ENCODE results near the gene EPN1. TPM values are rescaled to one million over a fixed set of nuclear protein-coding genes. Genes with fewer than 3 reads are reported as not detected.

The EPN1 gene
- total and polyA plus RNA-seq, 2 experiments from 2014 or later, result 47.1 to 223 TPM

DNA sequence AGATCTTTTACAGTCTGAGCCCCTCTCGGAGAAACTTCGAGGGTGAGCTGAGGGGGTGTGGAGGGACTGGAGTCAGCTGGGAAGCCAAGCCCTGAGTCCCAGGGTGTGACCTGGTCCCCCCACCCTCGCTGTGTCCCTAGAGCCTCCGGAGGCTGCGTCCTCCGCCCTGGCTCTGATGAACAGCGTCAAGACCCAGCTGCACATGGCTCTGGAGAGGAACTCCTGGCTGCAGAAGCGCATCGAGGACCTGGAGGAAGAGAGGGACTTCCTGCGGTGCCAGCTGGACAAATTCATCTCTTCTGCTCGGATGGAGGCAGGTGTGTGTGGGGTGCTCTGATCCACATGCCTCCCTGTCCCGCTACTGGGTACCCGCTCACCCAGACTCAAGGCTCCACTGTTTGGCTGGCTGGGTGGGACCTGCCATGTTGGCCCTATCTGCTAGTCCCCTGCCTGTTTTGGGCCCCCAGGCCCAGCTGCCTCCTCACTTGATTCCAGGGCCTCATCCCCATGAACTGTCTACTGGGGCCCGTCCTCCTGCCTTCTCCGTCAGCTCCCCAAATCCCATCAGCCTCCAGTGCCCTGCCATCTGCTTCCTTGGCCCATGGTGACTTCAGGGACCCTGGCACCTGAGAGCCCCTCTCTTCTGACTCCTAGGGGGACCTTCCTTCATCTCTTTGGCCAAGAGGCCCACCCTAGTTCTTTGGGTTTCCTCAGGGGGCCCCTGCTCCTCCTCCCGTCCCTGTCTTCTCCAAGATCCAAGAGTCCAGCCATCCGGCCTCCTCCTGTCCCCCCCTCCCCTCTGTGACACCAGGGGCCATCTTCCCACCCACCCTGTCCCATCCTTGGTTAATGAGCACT is 25.5 kb upstream of the EPN1 start:
- no peak overlapping the region for H3K4me3 ChIP-seq
- H3K27me3 ChIP-seq (ENCODE audit: insufficient read depth), result no peaks in the 10 kb centered on the region
- no peaks in the 10 kb centered on the region for H3K36me3 ChIP-seq (ENCODE audit: insufficient read depth)
- no peak overlapping the region for H3K27ac ChIP-seq (ENCODE audit: low read depth)
- ATAC-seq (no peak), DNase-seq (ENCODE audit: low spot score) (no peak)
- Mint-ChIP-seq H3K36me3 (ENCODE audit: low read depth) (peaks cover 32% of the 10 kb centered on the region), H3K4me1 (peaks cover 29% of the 10 kb centered on the region), H3K27me3 (ENCODE audit: insufficient read depth, low read depth, poor library complexity) (peaks cover 45% of the 10 kb centered on the region), H3K27ac (no peak overlapping the region), H3K9me3 (no peaks in the 10 kb centered on the region; the same call in 2 of the 3 replicates), H3K4me3 (peak overlapping the region; percentile 73)
- H3K79me2 ChIP-seq (replicated peaks; ENCODE audit: insufficient read depth), result peaks cover 25% of the 10 kb centered on the region
- TF ChIP-seq JUNB (IDR thresholded peaks at IDR 0.05; ENCODE audit: unreplicated experiment) (no peak), ZNF462 (CRISPR knock-in tag; IDR thresholded peaks at IDR 0.05) (no peak), EZH2phosphoT487 (IDR thresholded peaks at IDR 0.05; ENCODE audit: unreplicated experiment) (no peak), ETS1 (IDR thresholded peaks at IDR 0.05) (no peak), POLR2AphosphoS5 (IDR thresholded peaks at IDR 0.05; ENCODE audit: low read depth) (no peak), NANOG (IDR thresholded peaks at IDR 0.05; ENCODE audit: borderline replicate concordance) (no peak), STAT1 (IDR thresholded peaks at IDR 0.05; ENCODE audit: unreplicated experiment) (no peak), CREB1 (CRISPR knock-in tag; IDR thresholded peaks at IDR 0.05; ENCODE audit: low read depth) (no peak), EZH2 (IDR thresholded peaks at IDR 0.05; ENCODE audit: low read depth, unreplicated experiment) (no peak), ZNF331 (CRISPR knock-in tag; IDR thresholded peaks at IDR 0.05; ENCODE audit: low read depth) (no peak), ZNF114 (CRISPR knock-in tag; IDR thresholded peaks at IDR 0.05) (no peak)
- TF ChIP-seq, protein P1, sequence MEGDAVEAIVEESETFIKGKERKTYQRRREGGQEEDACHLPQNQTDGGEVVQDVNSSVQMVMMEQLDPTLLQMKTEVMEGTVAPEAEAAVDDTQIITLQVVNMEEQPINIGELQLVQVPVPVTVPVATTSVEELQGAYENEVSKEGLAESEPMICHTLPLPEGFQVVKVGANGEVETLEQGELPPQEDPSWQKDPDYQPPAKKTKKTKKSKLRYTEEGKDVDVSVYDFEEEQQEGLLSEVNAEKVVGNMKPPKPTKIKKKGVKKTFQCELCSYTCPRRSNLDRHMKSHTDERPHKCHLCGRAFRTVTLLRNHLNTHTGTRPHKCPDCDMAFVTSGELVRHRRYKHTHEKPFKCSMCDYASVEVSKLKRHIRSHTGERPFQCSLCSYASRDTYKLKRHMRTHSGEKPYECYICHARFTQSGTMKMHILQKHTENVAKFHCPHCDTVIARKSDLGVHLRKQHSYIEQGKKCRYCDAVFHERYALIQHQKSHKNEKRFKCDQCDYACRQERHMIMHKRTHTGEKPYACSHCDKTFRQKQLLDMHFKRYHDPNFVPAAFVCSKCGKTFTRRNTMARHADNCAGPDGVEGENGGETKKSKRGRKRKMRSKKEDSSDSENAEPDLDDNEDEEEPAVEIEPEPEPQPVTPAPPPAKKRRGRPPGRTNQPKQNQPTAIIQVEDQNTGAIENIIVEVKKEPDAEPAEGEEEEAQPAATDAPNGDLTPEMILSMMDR (conservative IDR thresholded peaks at IDR 0.05; ENCODE audit: low read depth in 2 of 2), result no peak
- TF ChIP-seq, protein P2, sequence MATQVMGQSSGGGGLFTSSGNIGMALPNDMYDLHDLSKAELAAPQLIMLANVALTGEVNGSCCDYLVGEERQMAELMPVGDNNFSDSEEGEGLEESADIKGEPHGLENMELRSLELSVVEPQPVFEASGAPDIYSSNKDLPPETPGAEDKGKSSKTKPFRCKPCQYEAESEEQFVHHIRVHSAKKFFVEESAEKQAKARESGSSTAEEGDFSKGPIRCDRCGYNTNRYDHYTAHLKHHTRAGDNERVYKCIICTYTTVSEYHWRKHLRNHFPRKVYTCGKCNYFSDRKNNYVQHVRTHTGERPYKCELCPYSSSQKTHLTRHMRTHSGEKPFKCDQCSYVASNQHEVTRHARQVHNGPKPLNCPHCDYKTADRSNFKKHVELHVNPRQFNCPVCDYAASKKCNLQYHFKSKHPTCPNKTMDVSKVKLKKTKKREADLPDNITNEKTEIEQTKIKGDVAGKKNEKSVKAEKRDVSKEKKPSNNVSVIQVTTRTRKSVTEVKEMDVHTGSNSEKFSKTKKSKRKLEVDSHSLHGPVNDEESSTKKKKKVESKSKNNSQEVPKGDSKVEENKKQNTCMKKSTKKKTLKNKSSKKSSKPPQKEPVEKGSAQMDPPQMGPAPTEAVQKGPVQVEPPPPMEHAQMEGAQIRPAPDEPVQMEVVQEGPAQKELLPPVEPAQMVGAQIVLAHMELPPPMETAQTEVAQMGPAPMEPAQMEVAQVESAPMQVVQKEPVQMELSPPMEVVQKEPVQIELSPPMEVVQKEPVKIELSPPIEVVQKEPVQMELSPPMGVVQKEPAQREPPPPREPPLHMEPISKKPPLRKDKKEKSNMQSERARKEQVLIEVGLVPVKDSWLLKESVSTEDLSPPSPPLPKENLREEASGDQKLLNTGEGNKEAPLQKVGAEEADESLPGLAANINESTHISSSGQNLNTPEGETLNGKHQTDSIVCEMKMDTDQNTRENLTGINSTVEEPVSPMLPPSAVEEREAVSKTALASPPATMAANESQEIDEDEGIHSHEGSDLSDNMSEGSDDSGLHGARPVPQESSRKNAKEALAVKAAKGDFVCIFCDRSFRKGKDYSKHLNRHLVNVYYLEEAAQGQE (IDR thresholded peaks at IDR 0.05; ENCODE audit: unreplicated experiment), result no peak
- H3K4me2 ChIP-seq, result peak overlapping the region; percentile 87; the same call in 1 of the 2 replicates
- H3K4me1 ChIP-seq (ENCODE audit: insufficient read depth), result no peaks in the 10 kb centered on the region; the same call in 1 of the 2 replicates
- no peaks in the 10 kb centered on the region for H3K9me2 ChIP-seq (ENCODE audit: insufficient read depth)
- no peaks in the 10 kb centered on the region for H4K20me1 ChIP-seq (replicated peaks; ENCODE audit: insufficient read depth)
- H2AFZ ChIP-seq, result no peak overlapping the region
- peaks cover 15% of the 10 kb centered on the region; the same call in 1 of the 2 replicates for H3F3A ChIP-seq (replicated peaks; ENCODE audit: low read depth)

Data from GM23338 (cell line).